ENCODE data around the gene FAM210A. TPM values are rescaled to one million over a fixed set of nuclear protein-coding genes. Genes with fewer than 3 reads are reported as not detected.
"Not testable (repeated sequence)": the region's sequence is repeated elsewhere in the genome, so short reads cannot be mapped to it uniquely, and the experiment has no call there.

Gene FAM210A
- total RNA-seq, 1 experiment from 2014 or later: 25.1 TPM

- peak; percentile 13 for DNase-seq (ENCODE audit: low spot score)
Measured at GRCh38 chr18:13703899-13704298, 22.5 kb downstream of the FAM210A start.

GRCh38 chr18:13700153-13700552 is 26.2 kb downstream of the FAM210A start:
- DNase-seq (ENCODE audit: low spot score): no peak

GRCh38 chr18:13696961-13697360 is 29.4 kb downstream of the FAM210A start:
- DNase-seq (ENCODE audit: low spot score): no peak

- not testable (repeated sequence) for DNase-seq (ENCODE audit: low spot score)
Measured at GRCh38 chr18:13695337-13695736, 31.0 kb downstream of the FAM210A start.

- DNase-seq (ENCODE audit: low spot score): not testable (repeated sequence)
Measured at GRCh38 chr18:13690060-13690459, 36.3 kb downstream of the FAM210A start.

GRCh38 chr18:13688191-13689136 is 37.9 kb downstream of the FAM210A start:
- DNase-seq (ENCODE audit: low spot score): no peak

GRCh38 chr18:13684546-13684945 is 41.8 kb downstream of the FAM210A start:
- no peak for DNase-seq (ENCODE audit: low spot score)

- DNase-seq (ENCODE audit: low spot score): no peak
Measured at GRCh38 chr18:13681701-13682100, 44.7 kb downstream of the FAM210A start.

- DNase-seq (ENCODE audit: low spot score): peak; percentile 7
Measured at GRCh38 chr18:13680612-13681011, 45.7 kb downstream of the FAM210A start.

- DNase-seq (ENCODE audit: low spot score): not testable (repeated sequence)
Measured at GRCh38 chr18:13677350-13677749, 49.0 kb downstream of the FAM210A start.

GRCh38 chr18:13676471-13676870 is 49.9 kb downstream of the FAM210A start:
- DNase-seq (ENCODE audit: low spot score): no peak

- DNase-seq (ENCODE audit: low spot score): no peak
Measured at GRCh38 chr18:13672657-13673056, 53.7 kb downstream of the FAM210A start.

GRCh38 chr18:13661779-13662256 is 64.5 kb downstream of the FAM210A start:
- no peak for DNase-seq (ENCODE audit: low spot score)

GRCh38 chr18:13661051-13661778 is 65.1 kb downstream of the FAM210A start:
- DNase-seq (ENCODE audit: low spot score): no peak

GRCh38 chr18:13660510-13660909 is 65.8 kb downstream of the FAM210A start:
- no peak for DNase-seq (ENCODE audit: low spot score)

- no peak for DNase-seq (ENCODE audit: low spot score)
Measured at GRCh38 chr18:13658436-13659204, 67.7 kb downstream of the FAM210A start.

GRCh38 chr18:13657974-13658373 is 68.4 kb downstream of the FAM210A start:
- no peak for DNase-seq (ENCODE audit: low spot score)

GRCh38 chr18:13653746-13654433 is 72.5 kb downstream of the FAM210A start:
- no peak for DNase-seq (ENCODE audit: low spot score)

GRCh38 chr18:13649397-13650390 is 76.7 kb downstream of the FAM210A start:
- DNase-seq (ENCODE audit: low spot score): no peak

GRCh38 chr18:13647761-13648160 is 78.6 kb downstream of the FAM210A start:
- no peak for DNase-seq (ENCODE audit: low spot score)

Data from H4 (cell line).